Keratinocyte (primary cell): ENCODE data around the gene TENM3. TPM values are rescaled to one million over a fixed set of nuclear protein-coding genes. Genes with fewer than 3 reads are reported as not detected.

ENCODE experiments used
- DNase-seq: peaks from one replicate; pipeline ENCODE4 v3.0.0-alpha.2; 2011; ENCODE audit warnings: low read depth, missing footprints, low spot score
- FAIRE-seq: peaks from 2 replicates; lab custom pipeline; 2011; peaks lifted over from hg19 to GRCh38; lab: Jason Lieb, UNC
- H2AFZ ChIP-seq: 2 replicates; pipeline ENCODE4 v1.6.0; 2012; ENCODE audit warnings: low read length, control low read depth, inconsistent platforms; ENCODE audit not compliant: control insufficient read depth
- H3K27ac ChIP-seq: 2 replicates; pipeline ENCODE4 v1.5.1; 2011; ENCODE audit warnings: low read length; ENCODE audit not compliant: control insufficient read depth, insufficient read depth
- H3K27me3 ChIP-seq: 3 replicates; pipeline ENCODE4 v1.6.0; 2011; ENCODE audit warnings: low read length; ENCODE audit not compliant: control insufficient read depth, insufficient read depth; ENCODE audit errors: extremely low read depth
- H3K36me3 ChIP-seq, 2 experiments: 2 replicates in 1 of 2; 3 replicates in 1 of 2; pipeline ENCODE4 v1.5.1; 2011; ENCODE audit warnings: low read length in 2 of 2, mild to moderate bottlenecking in 1 of 2; ENCODE audit not compliant: control insufficient read depth in 2 of 2, insufficient read depth in 2 of 2; ENCODE audit errors: extremely low read depth in 1 of 2
- H3K4me1 ChIP-seq: 3 replicates; pipeline ENCODE4 v1.5.1; 2011; ENCODE audit warnings: low read length; ENCODE audit not compliant: control insufficient read depth, insufficient read depth; ENCODE audit errors: extremely low read depth
- H3K4me2 ChIP-seq: 3 replicates; pipeline ENCODE4 v1.6.0; 2011; ENCODE audit warnings: low read depth, low read length; ENCODE audit not compliant: control insufficient read depth, insufficient read depth; ENCODE audit errors: extremely low read depth
- H3K4me3 ChIP-seq, 3 experiments: fragments of 200-600 bp in 1 of 3; sonication (generic) in 1 of 3; 2 replicates in 2 of 3; 3 replicates in 1 of 3; pipeline ENCODE4 v1.5.1; 2011 to 2016; ENCODE audit warnings: low read length in 3 of 3, mild to moderate bottlenecking in 3 of 3, control low read depth in 2 of 3, inconsistent platforms in 1 of 3, low read depth in 1 of 3, mixed read lengths in 1 of 3, mixed run types in 1 of 3, moderate library complexity in 1 of 3; ENCODE audit not compliant: control insufficient read depth in 2 of 3, insufficient read depth in 2 of 3; ENCODE audit errors: extremely low read depth in 1 of 3
- H3K79me2 ChIP-seq: 2 replicates; pipeline ENCODE4 v1.6.0; 2012; ENCODE audit warnings: low read length; ENCODE audit not compliant: control insufficient read depth, insufficient read depth
- H3K9ac ChIP-seq: 3 replicates; pipeline ENCODE4 v1.6.0; 2011; ENCODE audit warnings: low read length; ENCODE audit not compliant: control insufficient read depth, insufficient read depth; ENCODE audit errors: extremely low read depth
- H3K9me1 ChIP-seq: 3 replicates; pipeline ENCODE4 v1.6.0; 2011; ENCODE audit warnings: low read length; ENCODE audit not compliant: control insufficient read depth, insufficient read depth; ENCODE audit errors: extremely low read depth
- H3K9me3 ChIP-seq: 2 replicates; pipeline ENCODE4 v1.5.1; 2012; ENCODE audit warnings: low read depth, low read length; ENCODE audit not compliant: control insufficient read depth
- H4K20me1 ChIP-seq: 3 replicates; pipeline ENCODE4 v1.6.0; 2011; ENCODE audit warnings: low read length; ENCODE audit not compliant: control insufficient read depth, insufficient read depth; ENCODE audit errors: extremely low read depth
- CTCF ChIP-seq, 3 experiments: IDR thresholded peaks in 1 of 3; conservative IDR thresholded peaks in 1 of 3; optimal IDR thresholded peaks in 1 of 3; 2 replicates in 2 of 3; 3 replicates in 1 of 3; pipeline versions ENCODE3 to v1.5.1; 2011; ENCODE audit warnings: low read length in 3 of 3, mild to moderate bottlenecking in 3 of 3, moderate library complexity in 2 of 3, control low read depth in 1 of 3, inconsistent platforms in 1 of 3; ENCODE audit not compliant: insufficient read depth in 2 of 3; ENCODE audit errors: extremely low read depth in 1 of 3
- EZH2 ChIP-seq: IDR thresholded peaks from one replicate; pipeline ENCODE4 v1.6.1; 2012; ENCODE audit warnings: inconsistent platforms, mild to moderate bottlenecking, low read length, moderate library complexity
- dilution Hi-C: fragments of 300-500 bp; cut with MboI; formaldehyde crosslinking; loops from one replicate; pipeline ENCODE4 v1.7.0; 2020; ENCODE audit warnings: low sequenced_read_pairs; ENCODE audit not compliant: extremely low pct_ligation_motif_present
- polyA plus RNA-seq, 5 experiments: library from polyadenylated mRNA; depleted of rRNA in 3 of 5; stranded (reverse) in 3 of 5; stranded (forward) in 1 of 5; unstranded in 1 of 5; fragments of >200 nt; gene quantifications; 1 replicate in 1 of 5; 2 replicates in 3 of 5; 3 replicates in 1 of 5; pipeline versions ENCODE4 v1.2.1 to v1.2.3, GENCODE V29; 2011 to 2012; ENCODE audit warnings: missing spikeins in 2 of 5, low read depth in 1 of 5, low replicate concordance in 1 of 5

Gene TENM3
- polyA plus RNA-seq, 1 donor (not counting 4 experiments of a cell fraction or from before 2014, with no cell fraction given), result 17.0 TPM

GRCh38 chr4:182421753-182422152 lies 178.6 kb downstream of the TENM3 start:
- FAIRE-seq, result no peak
- H3K27me3 ChIP-seq, result no peaks in the 10 kb centered on the region
- DNase-seq, result no peak
- H4K20me1 ChIP-seq, result no peaks in the 10 kb centered on the region
- no peaks in the 10 kb centered on the region for H3K79me2 ChIP-seq
- H3K9ac ChIP-seq, result no peak overlapping the region
- no peaks in the 10 kb centered on the region for H3K36me3 ChIP-seq
- H3K27ac ChIP-seq, result no peak overlapping the region
- no peak overlapping the region for H3K4me2 ChIP-seq
- H2AFZ ChIP-seq, result no peak overlapping the region
- no peak overlapping the region for H3K4me3 ChIP-seq
- dilution Hi-C loops, result no loop called here
- no peak for TF ChIP-seq CTCF (optimal IDR thresholded peaks at IDR 0.05 in 1 of 3, IDR thresholded peaks at IDR 0.05 in 1 of 3, conservative IDR thresholded peaks at IDR 0.05 in 1 of 3; ENCODE audit: extremely low read depth in 1 of 3, insufficient read depth in 2 of 3, low read length in 3 of 3)
- no peak for TF ChIP-seq EZH2
- no peaks in the 10 kb centered on the region for H3K9me3 ChIP-seq
- no peaks in the 10 kb centered on the region for H3K9me1 ChIP-seq
- no peaks in the 10 kb centered on the region for H3K4me1 ChIP-seq

- Histone ChIP-seq H3K4me2 (no peak overlapping the region), H3K27ac (no peak overlapping the region), H3K9ac (no peak overlapping the region), H3K4me1 (no peaks in the 10 kb centered on the region), H4K20me1 (no peaks in the 10 kb centered on the region), H3K27me3 (no peaks in the 10 kb centered on the region), H2AFZ (no peak overlapping the region), H3K79me2 (no peaks in the 10 kb centered on the region), H3K36me3 (no peaks in the 10 kb centered on the region), H3K9me1 (no peaks in the 10 kb centered on the region), H3K9me3 (no peaks in the 10 kb centered on the region), H3K4me3 (no peak overlapping the region)
- DNase-seq, result no peak
- dilution Hi-C loops, result no loop called here
- TF ChIP-seq EZH2, result no peak
- no peak for TF ChIP-seq CTCF (optimal IDR thresholded peaks at IDR 0.05 in 1 of 3, IDR thresholded peaks at IDR 0.05 in 1 of 3, conservative IDR thresholded peaks at IDR 0.05 in 1 of 3; ENCODE audit: extremely low read depth in 1 of 3, insufficient read depth in 2 of 3, low read length in 3 of 3)
- FAIRE-seq, result no peak
Observed at GRCh38 chr4:182425302-182425701, 182.1 kb downstream of the TENM3 start.
